ENCODE results near the gene MTFMT. TPM values are rescaled to one million over a fixed set of nuclear protein-coding genes. Genes with fewer than 3 reads are reported as not detected.

Gene MTFMT
- polyA plus RNA-seq, 1 experiment: 6.4 TPM

- H3K36me3 ChIP-seq (ENCODE audit: control insufficient read depth, insufficient read depth, low read length): no peaks in the 10 kb centered on the region
- H3K27me3 ChIP-seq (ENCODE audit: control insufficient read depth, insufficient read depth, low read length): no peaks in the 10 kb centered on the region
- no peak for DNase-seq (ENCODE audit: low read depth)
- ChIA-PET POLR2A (no interaction called here), CTCF (no interaction called here)
- H3K4me3 ChIP-seq (ENCODE audit: low read depth, low read length): no peak overlapping the region
- TF ChIP-seq CTCF (IDR thresholded peaks at IDR 0.05; ENCODE audit: insufficient read depth, low read depth, low read length): no peak
These were observed 7.9 kb upstream of the MTFMT start for GRCh38 chr15:65037309-65037708.

DNA sequence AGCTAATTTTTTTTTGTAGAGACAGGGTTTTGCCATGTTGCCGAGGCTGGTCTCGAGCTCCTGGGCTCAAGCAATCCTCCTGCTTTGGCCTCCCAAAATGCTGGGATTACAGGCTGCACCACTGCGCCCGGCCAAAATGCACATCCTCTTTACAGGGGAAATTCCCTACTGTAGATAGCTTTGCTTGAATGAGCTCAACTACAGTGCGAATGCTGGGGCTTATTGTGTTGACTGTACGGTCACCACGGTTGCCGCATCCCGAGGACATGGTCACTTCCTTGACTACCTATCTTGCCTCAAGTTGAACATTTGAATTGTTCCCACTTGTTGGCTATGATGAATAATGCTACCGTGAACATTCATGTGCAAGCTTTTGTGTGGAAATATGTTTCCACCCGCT, 5.3 kb upstream of the MTFMT start:
- H3K36me3 ChIP-seq (ENCODE audit: control insufficient read depth, insufficient read depth, low read length): no peaks in the 10 kb centered on the region
- TF ChIP-seq CTCF (IDR thresholded peaks at IDR 0.05; ENCODE audit: insufficient read depth, low read depth, low read length): no peak
- ChIA-PET POLR2A (interaction anchor here (0.7 kb wide), 1 partner anchor 1868 kb away, joined by 3 read pairs; no protein-coding TSS in a partner anchor), CTCF (interaction anchor here (1.0 to 3.1 kb wide), 12 partner anchors 9 to 304 kb away, joined by 3 to 45 read pairs (median 7); partner anchors contain the start of genes KBTBD13 and SLC51B)
- H3K4me3 ChIP-seq (ENCODE audit: low read depth, low read length): no peak overlapping the region
- H3K27me3 ChIP-seq (ENCODE audit: control insufficient read depth, insufficient read depth, low read length): peaks cover 3% of the 10 kb centered on the region; the same call in 1 of the 2 replicates
- no peak for DNase-seq (ENCODE audit: low read depth)

GRCh38 chr15:65033659-65034269, 4.3 kb upstream of the MTFMT start:
- ChIA-PET CTCF (interaction anchor here (0.6 to 3.1 kb wide), 24 partner anchors 9 to 347 kb away, joined by 3 to 45 read pairs (median 4); partner anchors contain the start of genes KBTBD13 and SLC51B), POLR2A (no interaction called here)
- H3K36me3 ChIP-seq (ENCODE audit: control insufficient read depth, insufficient read depth, low read length): no peaks in the 10 kb centered on the region
- peak; percentile 71 for TF ChIP-seq CTCF (IDR thresholded peaks at IDR 0.05; ENCODE audit: insufficient read depth, low read depth, low read length)
- no peak for DNase-seq (ENCODE audit: low read depth)
- peaks cover 3% of the 10 kb centered on the region; the same call in 1 of the 2 replicates for H3K27me3 ChIP-seq (ENCODE audit: control insufficient read depth, insufficient read depth, low read length)
- H3K4me3 ChIP-seq (ENCODE audit: low read depth, low read length): no peak overlapping the region

- DNase-seq (ENCODE audit: low read depth): no peak
- TF ChIP-seq CTCF (IDR thresholded peaks at IDR 0.05; ENCODE audit: insufficient read depth, low read depth, low read length): peak; percentile 75
- peaks cover 3% of the 10 kb centered on the region; the same call in 1 of the 2 replicates for H3K27me3 ChIP-seq (ENCODE audit: control insufficient read depth, insufficient read depth, low read length)
- H3K36me3 ChIP-seq (ENCODE audit: control insufficient read depth, insufficient read depth, low read length): no peaks in the 10 kb centered on the region
- CTCF ChIA-PET: interaction anchor here (0.6 to 3.1 kb wide), 15 partner anchors 11 to 346 kb away, joined by 3 to 45 read pairs (median 6); partner anchors contain the start of genes KBTBD13 and SLC51B
- no peak overlapping the region for H3K4me3 ChIP-seq (ENCODE audit: low read depth, low read length)
- POLR2A ChIA-PET: no interaction called here
These were observed 3.5 kb upstream of the MTFMT start for GRCh38 chr15:65032801-65033537.

- Histone ChIP-seq H3K4me3 (ENCODE audit: low read depth, low read length) (peak overlapping the region; percentile 91), H3K36me3 (ENCODE audit: control insufficient read depth, insufficient read depth, low read length) (peaks cover 8% of the 10 kb centered on the region), H3K27me3 (ENCODE audit: control insufficient read depth, insufficient read depth, low read length) (peaks cover 3% of the 10 kb centered on the region; the same call in 1 of the 2 replicates)
- no peak for DNase-seq (ENCODE audit: low read depth)
- ChIA-PET CTCF (interaction anchor here (1.4 kb wide), 1 partner anchor 47 kb away, joined by 3 read pairs; no protein-coding TSS in a partner anchor), POLR2A (no interaction called here)
- TF ChIP-seq CTCF (IDR thresholded peaks at IDR 0.05; ENCODE audit: insufficient read depth, low read depth, low read length): no peak
These were observed 333 bp upstream of the MTFMT start for GRCh38 chr15:65029736-65030208.

All from BJ (cell line).